GM19324 (cell line): ENCODE measurements around the gene LTBP1.
"Not testable (repeated sequence)": the region's sequence is repeated elsewhere in the genome, so short reads cannot be mapped to it uniquely, and the experiment has no call there.

ENCODE experiments used
- ATAC-seq: cut with Tn5 transposase; IDR thresholded peaks from one replicate; pipeline ENCODE4 v1.9.1; 2021; ENCODE audit warnings: mild to moderate bottlenecking, moderate library complexity; ENCODE audit not compliant: unreplicated experiment, low FRiP score

LTBP1 gene

GRCh38 chr2:33133454-33133952 lies 186.8 kb downstream of the LTBP1 start:
- no peak for ATAC-seq

- ATAC-seq = no peak
Observed at GRCh38 chr2:33134086-33134771, 187.5 kb downstream of the LTBP1 start.

GRCh38 chr2:33134791-33135560 lies 188.2 kb downstream of the LTBP1 start:
- ATAC-seq = no peak

GRCh38 chr2:33135645-33136044 lies 188.9 kb downstream of the LTBP1 start:
- ATAC-seq = no peak

GRCh38 chr2:33136056-33136455 lies 189.3 kb downstream of the LTBP1 start:
- ATAC-seq = no peak

GRCh38 chr2:33136566-33136965 lies 189.8 kb downstream of the LTBP1 start:
- no peak for ATAC-seq

GRCh38 chr2:33137331-33137730 lies 190.6 kb downstream of the LTBP1 start:
- ATAC-seq = no peak

- ATAC-seq = no peak
Observed at GRCh38 chr2:33139949-33140348, 193.2 kb downstream of the LTBP1 start.

GRCh38 chr2:33141476-33141875 lies 194.7 kb downstream of the LTBP1 start:
- no peak for ATAC-seq

GRCh38 chr2:33142810-33143209 lies 196.1 kb downstream of the LTBP1 start:
- no peak for ATAC-seq

- ATAC-seq = no peak
Observed at GRCh38 chr2:33144243-33144642, 197.5 kb downstream of the LTBP1 start.

GRCh38 chr2:33145459-33145858 lies 198.7 kb downstream of the LTBP1 start:
- no peak for ATAC-seq

- no peak for ATAC-seq
Observed at GRCh38 chr2:33146102-33146501, 199.3 kb downstream of the LTBP1 start.

GRCh38 chr2:33153008-33153407 lies 206.3 kb downstream of the LTBP1 start:
- no peak for ATAC-seq

GRCh38 chr2:33158482-33159003 lies 211.8 kb downstream of the LTBP1 start:
- no peak for ATAC-seq

- ATAC-seq = no peak
Observed at GRCh38 chr2:33160191-33160590, 213.4 kb downstream of the LTBP1 start.

- no peak for ATAC-seq
Observed at GRCh38 chr2:33166287-33166881, 219.6 kb downstream of the LTBP1 start.

- ATAC-seq = no peak
Observed at GRCh38 chr2:33167622-33168245, 221.0 kb downstream of the LTBP1 start.

GRCh38 chr2:33168425-33168824 lies 221.7 kb downstream of the LTBP1 start:
- no peak for ATAC-seq

- ATAC-seq = no peak
Observed at GRCh38 chr2:33168922-33169321, 222.2 kb downstream of the LTBP1 start.

- ATAC-seq = not testable (repeated sequence)
Observed at GRCh38 chr2:33170251-33170650, 223.5 kb downstream of the LTBP1 start.
